Adrenal gland (tissue), 5 donors: ENCODE results near the gene SPATS2.

Experiments used
- POLR2A ChIP-seq, 2 donors: fragments of 450-650 bp; IDR thresholded peaks; one replicate each; pipeline ENCODE4 v1.6.1; 2017; ENCODE audit warnings: antibody characterized with exemption in 2 of 2, mild to moderate bottlenecking in 2 of 2, moderate library complexity in 1 of 2
- TF ChIP-seq, protein P1 (sequence below), 6 experiments: fragments of 450-650 bp in 4 of 6; fragments of 200-600 bp in 2 of 6; sonication (generic) in 1 of 6; IDR thresholded peaks; 1 replicate in 5 of 6; 2 replicates in 1 of 6; pipeline versions ENCODE4 v1.5.1 to v1.8.0; 2016 to 2021; ENCODE audit warnings: antibody characterized with exemption in 6 of 6, mild to moderate bottlenecking in 2 of 6, moderate library complexity in 1 of 6
- donor health status: DM: no; HTN: no; CAD: no.

DNA sequence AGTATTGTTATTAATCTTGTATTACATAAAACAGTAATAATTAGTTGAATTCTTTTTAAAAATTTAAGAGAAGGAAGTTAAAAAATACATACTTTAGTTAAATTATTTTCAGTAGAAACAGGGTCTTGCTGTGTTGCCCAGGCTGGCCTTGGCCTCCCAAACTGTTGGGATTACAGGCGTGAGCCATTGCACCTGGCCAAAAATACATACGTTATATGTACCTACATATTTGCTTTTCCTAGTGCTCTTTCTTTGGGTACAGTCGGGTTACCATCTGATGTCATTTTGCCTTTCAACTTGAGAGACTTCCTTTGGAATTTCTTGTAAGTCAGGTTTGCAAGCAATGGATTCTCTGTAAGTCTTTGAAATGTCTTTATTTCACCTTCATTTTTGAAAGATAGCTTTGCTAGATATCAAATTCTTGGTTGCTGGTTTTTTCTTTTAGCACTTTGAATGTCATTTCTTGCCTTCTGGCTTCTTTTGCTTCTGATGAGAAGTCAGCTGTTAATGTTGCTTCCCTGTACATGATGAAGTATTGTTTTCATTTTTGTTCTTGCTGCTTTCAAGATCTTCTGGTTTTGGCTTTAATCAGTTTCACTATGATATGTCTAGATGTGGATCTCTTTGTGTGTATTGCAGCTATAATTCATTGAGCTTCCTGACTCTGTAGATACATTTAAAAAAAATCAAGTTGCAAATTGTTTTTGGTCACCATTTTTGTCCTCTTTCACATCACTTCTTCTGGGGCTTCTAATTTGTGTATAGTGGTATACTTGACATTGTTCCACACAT is 84.4 kb downstream of the SPATS2 start:
- no peak for TF ChIP-seq POLR2A (IDR thresholded peaks at IDR 0.05)
- TF ChIP-seq, protein P1, sequence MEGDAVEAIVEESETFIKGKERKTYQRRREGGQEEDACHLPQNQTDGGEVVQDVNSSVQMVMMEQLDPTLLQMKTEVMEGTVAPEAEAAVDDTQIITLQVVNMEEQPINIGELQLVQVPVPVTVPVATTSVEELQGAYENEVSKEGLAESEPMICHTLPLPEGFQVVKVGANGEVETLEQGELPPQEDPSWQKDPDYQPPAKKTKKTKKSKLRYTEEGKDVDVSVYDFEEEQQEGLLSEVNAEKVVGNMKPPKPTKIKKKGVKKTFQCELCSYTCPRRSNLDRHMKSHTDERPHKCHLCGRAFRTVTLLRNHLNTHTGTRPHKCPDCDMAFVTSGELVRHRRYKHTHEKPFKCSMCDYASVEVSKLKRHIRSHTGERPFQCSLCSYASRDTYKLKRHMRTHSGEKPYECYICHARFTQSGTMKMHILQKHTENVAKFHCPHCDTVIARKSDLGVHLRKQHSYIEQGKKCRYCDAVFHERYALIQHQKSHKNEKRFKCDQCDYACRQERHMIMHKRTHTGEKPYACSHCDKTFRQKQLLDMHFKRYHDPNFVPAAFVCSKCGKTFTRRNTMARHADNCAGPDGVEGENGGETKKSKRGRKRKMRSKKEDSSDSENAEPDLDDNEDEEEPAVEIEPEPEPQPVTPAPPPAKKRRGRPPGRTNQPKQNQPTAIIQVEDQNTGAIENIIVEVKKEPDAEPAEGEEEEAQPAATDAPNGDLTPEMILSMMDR (IDR thresholded peaks at IDR 0.05) = no peak
